Heart left ventricle (tissue), 16 donors: ENCODE measurements around the gene ZNF681. TPM values are rescaled to one million over a fixed set of nuclear protein-coding genes. Genes with fewer than 3 reads are reported as not detected.
"Not testable (repeated sequence)": the region's sequence is repeated elsewhere in the genome, so short reads cannot be mapped to it uniquely, and the experiment has no call there.

Experiments used
- ATAC-seq, 4 donors: fragments of 200-7000 bp; cut with Tn5 transposase; one replicate each; pipeline ENCODE4 v1.9.1; 2020 to 2022; ENCODE audit warnings: moderate library complexity in 4 of 4, mild to moderate bottlenecking in 3 of 4, moderate number of reproducible peaks in 1 of 4
- DNase-seq, 5 donors: peaks; one replicate each; pipeline ENCODE4 v3.0.0-alpha.2; 2020
- H3K27ac ChIP-seq, 12 donors: fragments of 200-600 bp; sonication (generic) in 4 of 12; one replicate each; pipeline versions ENCODE4 v1.5.0 to v1.8.0; 2016 to 2022; ENCODE audit warnings: mild to moderate bottlenecking in 2 of 12
- H3K27me3 ChIP-seq, 9 donors: fragments of 200-600 bp; sonication (generic) in 2 of 9; one replicate each; pipeline versions ENCODE4 v1.5.1 to v1.8.0; 2016 to 2022; ENCODE audit warnings: mild to moderate bottlenecking in 3 of 9
- H3K36me3 ChIP-seq, 9 donors: fragments of 200-600 bp; sonication (generic) in 2 of 9; one replicate each; pipeline versions ENCODE4 v1.5.0 to v1.8.0; 2018 to 2022; ENCODE audit warnings: mild to moderate bottlenecking in 2 of 9
- H3K4me1 ChIP-seq, 12 donors: fragments of 200-600 bp; sonication (generic) in 4 of 12; one replicate each; pipeline versions ENCODE4 v1.5.0 to v1.8.0; 2016 to 2022; ENCODE audit warnings: mild to moderate bottlenecking in 3 of 12
- H3K4me3 ChIP-seq, 12 donors: fragments of 200-600 bp; sonication (generic) in 4 of 12; one replicate each; pipeline versions ENCODE4 v1.5.0 to v1.8.0; 2017 to 2022; ENCODE audit warnings: mild to moderate bottlenecking in 9 of 12, moderate library complexity in 4 of 12
- H3K9me3 ChIP-seq, 12 donors: fragments of 200-600 bp; sonication (generic) in 4 of 12; one replicate each; pipeline versions ENCODE4 v1.5.0 to v1.8.0; 2016 to 2022; ENCODE audit warnings: mild to moderate bottlenecking in 1 of 12
- POLR2A ChIP-seq, 2 donors: fragments of 450-650 bp; IDR thresholded peaks; one replicate each; pipeline ENCODE4 v1.6.1; 2017; ENCODE audit warnings: antibody characterized with exemption in 2 of 2, mild to moderate bottlenecking in 2 of 2, moderate library complexity in 2 of 2
- WGBS, 4 donors: extraction: QIAGEN DNeasy Blood & Tissue Kit in 2 of 4; methylation state at CpG; one replicate each; pipeline versions ENCODE4 v1.1.5 to v1.1.7; 2013 to 2018; 5-methylcytosine and 5-hydroxymethylcytosine counted together
- intact Hi-C, 10 donors: fragments of 100-400 bp; cut with DNase I; formaldehyde crosslinking; loops; one replicate each; pipeline versions ENCODE4 v1.11.1 to v1.14.2; 2022
- polyA plus RNA-seq, 2 donors: library from polyadenylated mRNA; stranded (reverse); fragments of 200-250 nt; gene quantifications; one replicate each; pipeline ENCODE4 v1.2.3, GENCODE V29; 2013
- total RNA-seq, 9 donors: library from RNA; depleted of rRNA in 2 of 9; stranded (reverse); fragments of >200 nt in 2 of 9; fragmentation: NEBNext Ultra II Directional in 3 of 9; extraction: Animal tissue kit (Norgen Biotek cat#: 25700) in 3 of 9; gene quantifications; one replicate each; pipeline versions ENCODE4 v1.1.0 to v1.2.4, GENCODE V29; 2016 to 2023
- TF ChIP-seq, protein P1 (sequence below), 12 donors: fragments of 200-600 bp; sonication (generic) in 4 of 12; IDR thresholded peaks; one replicate each; pipeline versions ENCODE4 v1.5.0 to v1.8.0; 2018 to 2022; ENCODE audit warnings: antibody characterized with exemption in 12 of 12, mild to moderate bottlenecking in 5 of 12
- donor health status: ischemic (EF 13 %, LVEDD 7.1; RV severe dilation, severe dysfunction).
- donor health status: healthy with polysubstance abuse.
- donor health status: DM: no; HTN: yes; CAD: no.
- donor health status: DM: no; HTN: no; CAD: no.
- donor health status: ischemic (EF 25% LVEDD 6.9; RV normal size, moderate dysfunction).
- donor health status: ischemic (EF 25% LVEDD 5.7; RV mildly dilated, moderate dysfunction).
- donor health status: healthy.
- donor health status: DM: yes; HTN: yes; CAD: no.
- donor health status: ischemic (EF 35%, LVEDD 5.7; RV mildly dilated, moderate dysfunction).
- donor health status: nonischemic (EF 11% LVEDD 7.7; RV severe dilation, severe dysfunction).
- donor health status: DM: yes; HTN: yes; CAD: no.
- donor health status: PGD.
- donor health status: ischemic (EF 29% LVEDD 5.4; RV normal size, mild dysfunction).
- donor health status: nonischemic (EF 23%, LVEDD 6.1; RV moderate dilation, normal function).

Gene ZNF681
- total and polyA plus RNA-seq, 11 donors = 0.19 to 1.6 (median 0.65) TPM

DNA sequence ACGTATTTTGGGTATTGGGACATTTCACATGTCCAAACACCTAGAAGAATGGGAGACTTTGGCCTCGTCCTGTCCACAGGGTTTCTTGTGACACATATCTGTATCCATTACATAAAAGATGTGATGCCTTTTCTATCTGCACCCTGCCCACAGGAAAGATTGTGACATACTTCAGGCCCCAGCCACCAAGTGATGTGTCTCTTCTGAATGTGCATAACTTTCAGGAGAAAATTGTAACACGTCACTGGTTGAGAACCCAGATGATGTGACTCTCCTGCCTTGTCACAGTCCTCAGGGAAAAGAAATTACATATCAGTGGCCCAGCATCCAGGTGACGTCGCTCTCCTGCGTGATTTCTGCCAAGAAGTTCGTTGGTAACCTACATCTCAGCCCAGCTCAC lies 21.0 kb upstream of the ZNF681 start:
- no peak for TF ChIP-seq POLR2A (IDR thresholded peaks at IDR 0.05)
- TF ChIP-seq, protein P1, sequence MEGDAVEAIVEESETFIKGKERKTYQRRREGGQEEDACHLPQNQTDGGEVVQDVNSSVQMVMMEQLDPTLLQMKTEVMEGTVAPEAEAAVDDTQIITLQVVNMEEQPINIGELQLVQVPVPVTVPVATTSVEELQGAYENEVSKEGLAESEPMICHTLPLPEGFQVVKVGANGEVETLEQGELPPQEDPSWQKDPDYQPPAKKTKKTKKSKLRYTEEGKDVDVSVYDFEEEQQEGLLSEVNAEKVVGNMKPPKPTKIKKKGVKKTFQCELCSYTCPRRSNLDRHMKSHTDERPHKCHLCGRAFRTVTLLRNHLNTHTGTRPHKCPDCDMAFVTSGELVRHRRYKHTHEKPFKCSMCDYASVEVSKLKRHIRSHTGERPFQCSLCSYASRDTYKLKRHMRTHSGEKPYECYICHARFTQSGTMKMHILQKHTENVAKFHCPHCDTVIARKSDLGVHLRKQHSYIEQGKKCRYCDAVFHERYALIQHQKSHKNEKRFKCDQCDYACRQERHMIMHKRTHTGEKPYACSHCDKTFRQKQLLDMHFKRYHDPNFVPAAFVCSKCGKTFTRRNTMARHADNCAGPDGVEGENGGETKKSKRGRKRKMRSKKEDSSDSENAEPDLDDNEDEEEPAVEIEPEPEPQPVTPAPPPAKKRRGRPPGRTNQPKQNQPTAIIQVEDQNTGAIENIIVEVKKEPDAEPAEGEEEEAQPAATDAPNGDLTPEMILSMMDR (IDR thresholded peaks at IDR 0.05) = no peak
- WGBS, 4 donors = 95 to 96% (median 95%) methylated on average over 7 of the region's 7 CpGs
- ATAC-seq = no peak
- no peak overlapping the region for H3K4me3 ChIP-seq
- H3K4me1 ChIP-seq = no peaks in the 10 kb centered on the region
- no peaks in the 10 kb centered on the region for H3K36me3 ChIP-seq
- no peaks in the 10 kb centered on the region for H3K27me3 ChIP-seq
- DNase-seq = no peak
- intact Hi-C loops = no loop called here
- H3K9me3 ChIP-seq = peaks cover 0 to 4% (median 0%) of the 10 kb centered on the region in 12 donors
- no peak overlapping the region for H3K27ac ChIP-seq

DNA sequence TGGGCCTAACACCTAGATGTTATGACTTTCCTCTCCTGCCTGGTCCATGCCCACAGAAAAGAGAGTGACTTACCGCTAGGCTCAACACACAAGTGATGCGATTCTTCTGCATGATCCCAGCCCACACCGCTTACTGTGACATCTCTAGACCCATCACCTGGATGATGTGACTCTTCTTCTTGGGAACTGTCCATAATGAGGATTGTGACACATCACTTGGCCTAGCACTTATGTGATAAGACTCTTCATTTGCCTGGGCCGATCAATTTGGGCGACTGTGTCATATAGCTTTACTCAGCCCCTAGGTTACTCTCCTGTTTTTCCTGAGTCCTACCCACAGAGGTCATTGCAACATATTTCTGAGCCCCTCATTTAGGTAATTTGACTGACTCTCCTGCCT lies 19.9 kb upstream of the ZNF681 start:
- H3K27ac ChIP-seq = no peak overlapping the region
- intact Hi-C loops = no loop called here
- TF ChIP-seq, protein P1 (IDR thresholded peaks at IDR 0.05) = no peak
- TF ChIP-seq POLR2A (IDR thresholded peaks at IDR 0.05) = no peak
- H3K36me3 ChIP-seq = no peaks in the 10 kb centered on the region
- no peaks in the 10 kb centered on the region for H3K4me1 ChIP-seq
- WGBS, 4 donors = 97 to 100% (median 98%) methylated on average over 5 of the region's 5 CpGs
- DNase-seq (no peak), ATAC-seq (no peak)
- no peak overlapping the region for H3K4me3 ChIP-seq
- no peaks in the 10 kb centered on the region for H3K27me3 ChIP-seq
- peaks cover 0 to 4% (median 0%) of the 10 kb centered on the region in 12 donors for H3K9me3 ChIP-seq

DNA sequence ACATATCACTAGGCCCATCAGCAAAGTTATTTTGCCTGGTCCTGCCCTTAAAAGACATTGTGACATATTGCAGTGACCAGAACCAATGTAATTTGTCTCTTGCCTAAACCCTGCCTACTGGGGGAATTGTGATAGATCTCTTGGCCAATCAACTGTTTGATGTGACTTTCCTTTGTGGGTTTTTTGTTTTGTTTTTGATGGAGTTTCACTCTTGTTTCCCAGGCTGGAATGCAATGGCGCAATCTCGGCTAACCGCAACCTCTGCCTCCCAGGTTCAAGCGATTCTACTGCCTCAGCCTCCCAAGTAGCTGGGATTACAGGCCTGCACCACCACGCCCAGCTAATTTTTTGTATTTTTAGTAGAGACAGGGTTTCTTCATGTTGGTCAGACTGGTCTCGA lies 19.3 kb upstream of the ZNF681 start:
- H3K9me3 ChIP-seq, H3K27ac ChIP-seq, DNase-seq, H3K4me3 ChIP-seq, H3K36me3 ChIP-seq, H3K27me3 ChIP-seq, ATAC-seq, H3K4me1 ChIP-seq, intact Hi-C loops: not testable (repeated sequence)
- WGBS, 4 donors = 92 to 100% (median 98%) methylated on average over 6 of the region's 6 CpGs

DNA sequence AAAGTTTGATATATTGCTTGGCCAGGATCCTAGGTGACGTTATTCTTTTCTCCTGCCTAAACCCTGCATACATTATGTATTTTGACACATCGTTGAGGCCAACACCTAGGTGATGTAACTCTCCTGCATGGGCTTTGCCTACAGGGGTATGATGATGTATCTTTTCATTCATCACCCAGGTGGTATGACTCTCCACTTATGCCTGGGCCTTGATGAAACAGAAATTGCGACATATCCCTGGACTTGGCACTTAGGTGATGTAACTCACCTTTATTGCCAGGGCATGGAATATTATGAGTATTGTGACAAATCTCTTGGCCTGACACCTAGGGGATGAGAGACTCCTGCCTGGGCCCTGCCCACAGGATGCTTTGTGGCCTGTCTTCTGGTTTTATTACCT lies 18.5 kb upstream of the ZNF681 start:
- Histone ChIP-seq H3K4me1 (no peaks in the 10 kb centered on the region), H3K27me3 (no peaks in the 10 kb centered on the region), H3K36me3 (no peaks in the 10 kb centered on the region), H3K27ac (no peak overlapping the region), H3K9me3 (peaks cover 0 to 4% (median 0%) of the 10 kb centered on the region in 12 donors), H3K4me3 (no peak overlapping the region)
- 61 to 64% (median 63%) methylated on average over 3 of the region's 3 CpGs for WGBS, 4 donors
- intact Hi-C loops = no loop called here
- ATAC-seq (no peak), DNase-seq (no peak)
- no peak for TF ChIP-seq POLR2A (IDR thresholded peaks at IDR 0.05)
- TF ChIP-seq, protein P1 (IDR thresholded peaks at IDR 0.05) = no peak

DNA sequence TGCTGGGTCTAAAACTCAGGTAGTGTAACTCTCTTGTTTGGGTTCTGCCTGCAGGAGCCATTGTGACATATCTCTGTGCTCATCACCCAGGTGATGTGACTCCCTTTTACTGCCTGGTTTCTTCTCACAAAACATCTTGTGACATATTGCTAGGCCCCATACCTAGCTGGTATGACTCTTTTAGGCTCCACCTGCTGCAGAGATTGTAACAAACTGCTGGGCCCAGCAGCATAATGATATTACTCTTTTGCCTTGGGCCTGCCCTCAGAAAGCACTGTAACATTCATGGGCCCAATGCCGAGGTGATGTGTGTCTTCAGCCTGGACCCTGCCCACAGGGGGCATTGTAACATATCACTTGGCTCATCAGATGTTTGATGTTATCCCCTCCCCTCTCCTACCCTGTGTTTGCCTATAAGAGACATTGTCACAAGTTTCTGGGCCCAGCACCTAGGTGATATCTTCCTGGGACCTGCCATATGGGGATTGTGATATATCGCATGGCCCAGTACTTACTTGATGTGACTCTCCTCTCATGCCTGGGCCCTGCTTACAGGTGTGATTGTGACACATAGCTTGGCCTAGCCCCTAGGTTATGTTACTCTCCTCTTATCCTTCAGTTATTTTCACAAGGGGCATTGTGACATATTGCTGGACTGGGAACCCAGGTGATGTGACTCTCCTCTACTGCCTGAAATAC lies 18.0 kb upstream of the ZNF681 start:
- Histone ChIP-seq H3K4me1 (no peaks in the 10 kb centered on the region), H3K4me3 (no peak overlapping the region), H3K27ac (no peak overlapping the region), H3K9me3 (peaks cover 0 to 2% (median 0%) of the 10 kb centered on the region in 12 donors), H3K36me3 (no peaks in the 10 kb centered on the region), H3K27me3 (no peaks in the 10 kb centered on the region)
- ATAC-seq (no peak), DNase-seq (no peak)
- no peak for TF ChIP-seq POLR2A (IDR thresholded peaks at IDR 0.05)
- TF ChIP-seq, protein P1 (IDR thresholded peaks at IDR 0.05) = no peak
- 93 to 100% (median 98%) methylated on average over 2 of the region's 2 CpGs for WGBS, 4 donors
- intact Hi-C loops = no loop called here
